HepG2 (cell line): ENCODE measurements around the gene UBE2G2. TPM values are rescaled to one million over a fixed set of nuclear protein-coding genes. Genes with fewer than 3 reads are reported as not detected.
A peak's percentile ranks its signal among the peaks of the same experiment; 100 is the strongest.

ENCODE experiments used
- CSRNP1 ChIP-seq: sonication (generic); formaldehyde crosslinking; IDR thresholded peaks from 2 replicates; pipeline ENCODE4 v1.8.1; 2023; ENCODE audit warnings: mild to moderate bottlenecking, missing genetic modification reagents
- DR1 ChIP-seq: sonication (generic); formaldehyde crosslinking; IDR thresholded peaks from 2 replicates; pipeline ENCODE4 v1.8.0; 2021; ENCODE audit warnings: mild to moderate bottlenecking, missing genetic modification reagents, inconsistent platforms
- ETV6 ChIP-seq: sonication (generic); formaldehyde crosslinking; conservative IDR thresholded peaks from 2 replicates; pipeline ENCODE4 v1.4.0; 2020; ENCODE audit warnings: missing genetic modification reagents
- HNF1B ChIP-seq: sonication (generic); formaldehyde crosslinking; IDR thresholded peaks from 2 replicates; pipeline ENCODE4 v1.5.1; 2020; ENCODE audit warnings: mild to moderate bottlenecking, moderate library complexity, missing genetic modification reagents
- KMT2A ChIP-seq: sonication (generic); formaldehyde crosslinking; IDR thresholded peaks from 2 replicates; pipeline ENCODE4 v1.4.0; 2020; ENCODE audit warnings: missing genetic modification reagents
- MEIS2 ChIP-seq: sonication (generic); formaldehyde crosslinking; IDR thresholded peaks from 2 replicates; pipeline ENCODE4 v1.9.0; 2021; ENCODE audit warnings: mild to moderate bottlenecking, missing genetic modification reagents
- NFYB ChIP-seq: sonication (generic); formaldehyde crosslinking; IDR thresholded peaks from 2 replicates; pipeline ENCODE4 v1.4.0; 2020; ENCODE audit warnings: missing genetic modification reagents
- ONECUT2 ChIP-seq: sonication (generic); formaldehyde crosslinking; IDR thresholded peaks from 2 replicates; pipeline ENCODE4 v1.4.0; 2020; ENCODE audit warnings: missing genetic modification reagents
- PHB2 ChIP-seq: fragments of 450-650 bp; IDR thresholded peaks from 2 replicates; pipeline ENCODE4 v1.6.1; 2018; ENCODE audit not compliant: partially characterized antibody
- PREB ChIP-seq: sonication (generic); formaldehyde crosslinking; IDR thresholded peaks from 2 replicates; pipeline ENCODE4 v1.4.0; 2020; ENCODE audit warnings: missing genetic modification reagents
- SMAD9 ChIP-seq: sonication (generic); formaldehyde crosslinking; IDR thresholded peaks from 2 replicates; pipeline ENCODE4 v1.5.1; 2020; ENCODE audit warnings: mild to moderate bottlenecking, missing genetic modification reagents
- ZFP82 ChIP-seq: sonication (generic); formaldehyde crosslinking; IDR thresholded peaks from 2 replicates; pipeline ENCODE4 v1.5.1; 2020; ENCODE audit warnings: mild to moderate bottlenecking, missing genetic modification reagents, borderline replicate concordance
- ZNF687 ChIP-seq: sonication (generic); formaldehyde crosslinking; IDR thresholded peaks from 2 replicates; pipeline ENCODE4 v1.5.1; 2020; ENCODE audit warnings: mild to moderate bottlenecking, missing genetic modification reagents, moderate library complexity
- ZNF720 ChIP-seq: sonication (generic); formaldehyde crosslinking; IDR thresholded peaks from 2 replicates; pipeline ENCODE4 v1.4.0; 2020; ENCODE audit warnings: missing genetic modification reagents
- ZNF775 ChIP-seq: sonication (generic); formaldehyde crosslinking; IDR thresholded peaks from 2 replicates; pipeline ENCODE4 v1.4.0; 2020; ENCODE audit warnings: missing genetic modification reagents, mild to moderate bottlenecking, moderate library complexity, borderline replicate concordance
- ZNF800 ChIP-seq: sonication (generic); formaldehyde crosslinking; IDR thresholded peaks from 2 replicates; pipeline ENCODE4 v1.4.0; 2020; ENCODE audit warnings: missing genetic modification reagents
- polyA plus RNA-seq, 8 experiments: library from polyadenylated mRNA; depleted of rRNA in 3 of 8; stranded (reverse) in 7 of 8; unstranded in 1 of 8; fragments of >200 nt; fragmentation: Illumina TruSeq in 4 of 8; extraction: Trizol in 4 of 8; gene quantifications; 2 replicates each; pipeline versions ENCODE4 v1.2.1 to v1.2.3, GENCODE V29; 2011 to 2016; ENCODE audit warnings: low read depth in 4 of 8, missing spikeins in 1 of 8, mixed read lengths in 1 of 8; ENCODE audit not compliant: insufficient read depth in 1 of 8
- total RNA-seq, 5 experiments: library from RNA; depleted of rRNA; stranded (reverse); fragments of >200 nt; fragmentation: Illumina TruSeq; extraction: Trizol; gene quantifications; 2 replicates each; pipeline ENCODE4 v1.2.3, GENCODE V29; 2016; ENCODE audit warnings: low read depth in 1 of 5

UBE2G2 gene
- total and polyA plus RNA-seq, 2 of the 13 experiments (the other 11 are each of a cell fraction or from before 2014, with no cell fraction given), result 55.4 to 92.0 TPM

- TF ChIP-seq PREB (CRISPR knock-in tag) (no peak), ZNF687 (CRISPR knock-in tag) (peak; percentile 89), ONECUT2 (CRISPR knock-in tag) (no peak), KMT2A (CRISPR knock-in tag) (no peak), PHB2 (no peak), DR1 (no peak), ZNF800 (CRISPR knock-in tag) (no peak), NFYB (CRISPR knock-in tag) (no peak), ZFP82 (CRISPR knock-in tag) (no peak), ZNF720 (CRISPR knock-in tag) (no peak), ZNF775 (no peak), MEIS2 (CRISPR knock-in tag) (no peak), SMAD9 (CRISPR knock-in tag) (no peak), ETV6 (CRISPR knock-in tag) (no peak), HNF1B (CRISPR knock-in tag) (peak; percentile 57; the same call in 1 of the 2 replicates), CSRNP1 (CRISPR knock-in tag) (0 out of 2 replicates have a peak, but pooled peaks have one; percentile 4)
Measured at GRCh38 chr21:44846485-44847260, 45.1 kb upstream of the UBE2G2 start (continued).
